H1 (cell line): ENCODE data around the gene SBNO1. TPM values are rescaled to one million over a fixed set of nuclear protein-coding genes. Genes with fewer than 3 reads are reported as not detected.

Source experiments
- CTCF ChIA-PET: fragments of 300-600 bp; sonication (Branson Sonifier 250); formaldehyde crosslinking; loops from one replicate; lab custom pipeline; 2021; ENCODE audit not compliant: partially characterized antibody; lab: Charles Lee
- POLR2A ChIA-PET: fragments of 300-600 bp; sonication (Branson Sonifier 250); formaldehyde crosslinking; loops from one replicate; lab custom pipeline; 2021; ENCODE audit warnings: inconsistent platforms; ENCODE audit not compliant: partially characterized antibody; lab: Charles Lee
- DNase-seq, 2 experiments: peaks; one replicate each; pipeline versions ENCODE4 v3.0.0 to v3.0.0-alpha.2; 2010 to 2022; ENCODE audit warnings: low spot score in 2 of 2, low read depth in 1 of 2, mixed read lengths in 1 of 2
- FAIRE-seq: peaks from 2 replicates; lab custom pipeline; 2011; peaks lifted over from hg19 to GRCh38; lab: Jason Lieb, UNC
- H2AFZ ChIP-seq: 2 replicates; pipeline ENCODE4 v1.8.1; 2012; ENCODE audit warnings: low read length, inconsistent platforms
- H2AK5ac ChIP-seq: 2 replicates; pipeline ENCODE4 v1.6.1; 2013; ENCODE audit warnings: low read depth, low read length
- H2BK120ac ChIP-seq: replicated peaks from 2 replicates; pipeline ENCODE3; 2013; ENCODE audit warnings: low read depth, low read length, inconsistent platforms
- H2BK12ac ChIP-seq: 2 replicates; pipeline ENCODE4 v1.6.1; 2013; ENCODE audit warnings: low read depth, low read length
- H2BK15ac ChIP-seq: 2 replicates; pipeline ENCODE4 v1.6.1; 2013; ENCODE audit warnings: low read length
- H2BK20ac ChIP-seq: 2 replicates; pipeline ENCODE4 v1.6.1; 2013; ENCODE audit warnings: low read length
- H2BK5ac ChIP-seq: 2 replicates; pipeline ENCODE4 v1.6.1; 2013; ENCODE audit warnings: low read depth, low read length
- H3K14ac ChIP-seq: 2 replicates; pipeline ENCODE4 v1.6.1; 2013; ENCODE audit warnings: inconsistent platforms; ENCODE audit not compliant: insufficient read length
- H3K18ac ChIP-seq: 2 replicates; pipeline ENCODE4 v1.6.1; 2013; ENCODE audit warnings: low read length; ENCODE audit errors: extremely low read depth
- H3K23ac ChIP-seq: 2 replicates; pipeline ENCODE4 v1.6.1; 2013; ENCODE audit warnings: inconsistent platforms; ENCODE audit not compliant: insufficient read length
- H3K23me2 ChIP-seq: 2 replicates; pipeline ENCODE4 v1.6.1; 2013; ENCODE audit warnings: low read depth, low read length
- H3K27ac ChIP-seq: 2 replicates; pipeline ENCODE4 v1.6.1; 2011; ENCODE audit warnings: low read depth, low read length, inconsistent platforms
- H3K27me3 ChIP-seq, 4 experiments: replicated peaks in 1 of 4; 1 replicate in 1 of 4; 2 replicates in 3 of 4; pipeline versions ENCODE4 v1.6.1 to v1.8.1; 2011 to 2013; ENCODE audit warnings: low read length in 3 of 4, mild to moderate bottlenecking in 3 of 4, inconsistent platforms in 2 of 4, mixed read lengths in 2 of 4, moderate library complexity in 1 of 4; ENCODE audit not compliant: control insufficient read depth in 3 of 4, insufficient read depth in 3 of 4; ENCODE audit errors: extremely low read depth in 1 of 4
- H3K36me3 ChIP-seq, 4 experiments: 2 replicates each; pipeline versions ENCODE4 v1.6.1 to v1.8.1; 2011 to 2013; ENCODE audit warnings: mild to moderate bottlenecking in 4 of 4, low read length in 3 of 4, moderate library complexity in 2 of 4, control low read depth in 1 of 4, inconsistent platforms in 1 of 4; ENCODE audit not compliant: insufficient read depth in 4 of 4, control insufficient read depth in 2 of 4
- H3K4ac ChIP-seq: replicated peaks from 2 replicates; pipeline ENCODE3; 2013; ENCODE audit warnings: low read length, low read depth, mixed read lengths, inconsistent platforms; ENCODE audit not compliant: insufficient read length
- H3K4me1 ChIP-seq, 4 experiments: replicated peaks in 1 of 4; 1 replicate in 1 of 4; 2 replicates in 3 of 4; pipeline versions ENCODE4 v1.6.1 to v1.8.1; 2011 to 2013; ENCODE audit warnings: low read length in 3 of 4, inconsistent platforms in 2 of 4, mixed read lengths in 1 of 4; ENCODE audit not compliant: insufficient read depth in 4 of 4, control insufficient read depth in 3 of 4
- H3K4me2 ChIP-seq, 2 experiments: 2 replicates each; pipeline versions ENCODE4 v1.6.1 to v1.8.1; 2011 to 2013; ENCODE audit warnings: low read depth in 2 of 2, low read length in 2 of 2, control low read depth in 1 of 2, inconsistent platforms in 1 of 2, mild to moderate bottlenecking in 1 of 2; ENCODE audit not compliant: insufficient read depth in 1 of 2
- H3K4me3 ChIP-seq, 4 experiments: fragments of 200-600, 300-600 bp in 1 of 4; sonication (generic), shearing (Covaris generic), sonication (Bioruptor Twin) in 1 of 4; 2 replicates each; pipeline versions ENCODE4 v1.5.1 to v1.8.1; 2011 to 2016; ENCODE audit warnings: low read length in 4 of 4, low read depth in 3 of 4, control low read depth in 2 of 4, inconsistent platforms in 2 of 4, mild to moderate bottlenecking in 2 of 4, mixed read lengths in 1 of 4, moderate library complexity in 1 of 4; ENCODE audit not compliant: insufficient read depth in 2 of 4; ENCODE audit errors: extremely low read depth in 1 of 4
- H3K56ac ChIP-seq: replicated peaks from 2 replicates; pipeline ENCODE3; 2013; ENCODE audit warnings: low read depth, mild to moderate bottlenecking, mixed read lengths, low read length, inconsistent platforms; ENCODE audit not compliant: insufficient read length
- H3K79me1 ChIP-seq: 2 replicates; pipeline ENCODE4 v1.6.1; 2013; ENCODE audit warnings: low read depth, low read length, control low read depth
- H3K79me2 ChIP-seq, 2 experiments: 2 replicates each; pipeline versions ENCODE4 v1.6.1 to v1.8.1; 2012 to 2013; ENCODE audit warnings: low read length in 2 of 2, mild to moderate bottlenecking in 2 of 2, inconsistent platforms in 1 of 2; ENCODE audit not compliant: insufficient read depth in 2 of 2, control insufficient read depth in 1 of 2
- H3K9ac ChIP-seq, 4 experiments: replicated peaks in 1 of 4; 1 replicate in 1 of 4; 2 replicates in 3 of 4; pipeline versions ENCODE4 v1.6.1 to v1.8.1; 2011 to 2013; ENCODE audit warnings: low read depth in 3 of 4, low read length in 3 of 4, control low read depth in 2 of 4, mild to moderate bottlenecking in 2 of 4, moderate library complexity in 2 of 4, inconsistent platforms in 1 of 4; ENCODE audit errors: extremely low read depth in 1 of 4
- H3K9me3 ChIP-seq, 2 experiments: 2 replicates each; pipeline versions ENCODE4 v1.6.1 to v1.8.1; 2012 to 2013; ENCODE audit warnings: mild to moderate bottlenecking in 2 of 2, moderate library complexity in 2 of 2, control low read depth in 1 of 2, inconsistent platforms in 1 of 2, low read depth in 1 of 2, low read length in 1 of 2, mixed read lengths in 1 of 2; ENCODE audit not compliant: insufficient read depth in 2 of 2
- H4K20me1 ChIP-seq, 2 experiments: replicated peaks in 1 of 2; 2 replicates each; pipeline versions ENCODE3 to v1.8.1; 2011 to 2013; ENCODE audit warnings: inconsistent platforms in 2 of 2, low read length in 2 of 2, mild to moderate bottlenecking in 1 of 2; ENCODE audit not compliant: insufficient read depth in 2 of 2, control insufficient read depth in 1 of 2
- H4K5ac ChIP-seq: 2 replicates; pipeline ENCODE4 v1.6.1; 2013; ENCODE audit warnings: low read length, low read depth, mixed read lengths, inconsistent platforms; ENCODE audit not compliant: insufficient read length
- H4K8ac ChIP-seq: 2 replicates; pipeline ENCODE4 v1.8.0; 2013; ENCODE audit warnings: mild to moderate bottlenecking, moderate library complexity, low read length, inconsistent platforms; ENCODE audit not compliant: insufficient read depth; ENCODE audit errors: extremely low read depth
- H4K91ac ChIP-seq: replicated peaks from 2 replicates; pipeline ENCODE3; 2013; ENCODE audit warnings: low read length, mixed read lengths, inconsistent platforms; ENCODE audit not compliant: insufficient read length
- CHD2 ChIP-seq: IDR thresholded peaks from 2 replicates; pipeline ENCODE4 v1.6.1; 2012; ENCODE audit warnings: low read length, improper control_type of control experiment
- SP1 ChIP-seq: IDR thresholded peaks from 2 replicates; pipeline ENCODE4 v1.6.1; 2011; ENCODE audit warnings: low read depth, low read length
- WGBS, 2 experiments: shearing (Covaris generic) in 1 of 2; methylation state at CpG; one replicate each; pipeline versions ENCODE4 v1.1.6 to v1.1.7; 2013 to 2015; ENCODE audit warnings: low lambda C conversion rate in 2 of 2, mixed read lengths in 2 of 2, inconsistent platforms in 1 of 2, low coverage in 1 of 2, missing lambda C conversion rate in 1 of 2; ENCODE audit not compliant: insufficient replicate concordance in 2 of 2, insufficient coverage in 1 of 2, insufficient read length in 1 of 2; ENCODE audit errors: extremely low coverage in 1 of 2, missing lambda C conversion rate in 1 of 2; 5-methylcytosine and 5-hydroxymethylcytosine counted together
- polyA plus RNA-seq, 7 experiments: library from polyadenylated mRNA; depleted of rRNA in 3 of 7; stranded (reverse) in 5 of 7; unstranded in 2 of 7; fragments of >200 nt in 5 of 7; fragments of 200-250 nt in 2 of 7; gene quantifications; 1 replicate in 5 of 7; 2 replicates in 1 of 7; 4 replicates in 1 of 7; pipeline versions ENCODE4 v1.2.1 to v1.2.3, GENCODE V29; 2011 to 2013; ENCODE audit warnings: missing spikeins in 2 of 7, mixed read lengths in 2 of 7
- total RNA-seq: library from RNA; stranded (reverse); fragmentation: NEBNext Ultra II Directional; extraction: Animal tissue kit (Norgen Biotek cat#: 25700); gene quantifications from 2 replicates; pipeline ENCODE4 v1.2.1, GENCODE V29; 2021

SBNO1 gene
- total and polyA plus RNA-seq, 2 of the 8 experiments (the other 6 are each of a cell fraction or from before 2014, with no cell fraction given) = 6.7 to 57.7 TPM

GRCh38 chr12:123289911-123290310 lies 74.7 kb downstream of the SBNO1 start:
- H3K79me2 ChIP-seq = no peaks in the 10 kb centered on the region
- no peaks in the 10 kb centered on the region for H3K79me1 ChIP-seq
- 94% methylated on average over 11 of the region's 11 CpGs; no CpG with 5 or more reads in 1 of the 2 experiments for WGBS, 2 experiments
- no peak overlapping the region for H2BK15ac ChIP-seq
- H4K5ac ChIP-seq = no peak overlapping the region
- no peak overlapping the region for H2BK12ac ChIP-seq
- FAIRE-seq (no peak), DNase-seq (no peak)
- no peaks in the 10 kb centered on the region; a peak in 1 of 7 replicates for H3K4me1 ChIP-seq
- no peak overlapping the region for H2AK5ac ChIP-seq
- no peak overlapping the region for H3K9ac ChIP-seq
- H3K9me3 ChIP-seq = no peaks in the 10 kb centered on the region; a peak in 1 of 4 replicates
- no peak overlapping the region for H3K4ac ChIP-seq
- H3K36me3 ChIP-seq = peaks cover 3 to 35% (median 15%) of the 10 kb centered on the region in 4 experiments; a peak in 7 of 8 replicates
- no peaks in the 10 kb centered on the region for H3K23me2 ChIP-seq
- no peak overlapping the region for H4K8ac ChIP-seq
- H3K23ac ChIP-seq = no peak overlapping the region
- H3K18ac ChIP-seq = no peak overlapping the region
- H3K14ac ChIP-seq = no peak overlapping the region
- POLR2A ChIA-PET = interaction anchor here (0.6 kb wide), 1 partner anchor 23 kb away, joined by 3 read pairs; no protein-coding TSS in a partner anchor
- no peak overlapping the region for H2BK120ac ChIP-seq
- no peak overlapping the region for H2BK20ac ChIP-seq
- H3K56ac ChIP-seq = no peak overlapping the region
- no peak overlapping the region for H3K27ac ChIP-seq
- H3K27me3 ChIP-seq = no peaks in the 10 kb centered on the region
- no peak overlapping the region for H2BK5ac ChIP-seq
- H3K4me3 ChIP-seq = no peak overlapping the region
- no peak overlapping the region for H2AFZ ChIP-seq
- H4K20me1 ChIP-seq = peaks cover 0 to 3% of the 10 kb centered on the region in 2 experiments
- H3K4me2 ChIP-seq = no peak overlapping the region
- CTCF ChIA-PET = no interaction called here
- H4K91ac ChIP-seq = no peak overlapping the region
- TF ChIP-seq SP1 = no peak
- TF ChIP-seq CHD2 = no peak
